GM21367 (cell line): Measurements from ENCODE around the gene ITPR1.

Experiments used
- ATAC-seq: cut with Tn5 transposase; IDR thresholded peaks from one replicate; pipeline ENCODE4 v1.9.1; 2021; ENCODE audit not compliant: unreplicated experiment

The ITPR1 gene

GRCh38 chr3:4678320-4678719 is 185.2 kb downstream of the ITPR1 start:
- ATAC-seq, result no peak

- no peak for ATAC-seq
Observed at GRCh38 chr3:4680227-4680691, 187.1 kb downstream of the ITPR1 start.

- ATAC-seq, result no peak
Observed at GRCh38 chr3:4680871-4681300, 187.7 kb downstream of the ITPR1 start.

- no peak for ATAC-seq
Observed at GRCh38 chr3:4681301-4681700, 188.2 kb downstream of the ITPR1 start.

- ATAC-seq, result no peak
Observed at GRCh38 chr3:4684117-4684516, 191.0 kb downstream of the ITPR1 start.

- ATAC-seq, result no peak
Observed at GRCh38 chr3:4684976-4685375, 191.8 kb downstream of the ITPR1 start.

GRCh38 chr3:4685673-4686345 is 192.7 kb downstream of the ITPR1 start:
- no peak for ATAC-seq

- ATAC-seq, result no peak
Observed at GRCh38 chr3:4686619-4687018, 193.5 kb downstream of the ITPR1 start.

GRCh38 chr3:4687167-4687566 is 194.0 kb downstream of the ITPR1 start:
- no peak for ATAC-seq

GRCh38 chr3:4687596-4687995 is 194.4 kb downstream of the ITPR1 start:
- ATAC-seq, result no peak

GRCh38 chr3:4688411-4688810 is 195.3 kb downstream of the ITPR1 start:
- ATAC-seq, result no peak

- ATAC-seq, result no peak
Observed at GRCh38 chr3:4689021-4689420, 195.9 kb downstream of the ITPR1 start.

GRCh38 chr3:4690277-4690676 is 197.1 kb downstream of the ITPR1 start:
- ATAC-seq, result no peak

GRCh38 chr3:4693620-4694019 is 200.5 kb downstream of the ITPR1 start:
- peak; percentile 90 for ATAC-seq

GRCh38 chr3:4695846-4696245 is 202.7 kb downstream of the ITPR1 start:
- ATAC-seq, result no peak

- ATAC-seq, result no peak
Observed at GRCh38 chr3:4696266-4696665, 203.1 kb downstream of the ITPR1 start.

- ATAC-seq, result no peak
Observed at GRCh38 chr3:4698125-4698821, 205.1 kb downstream of the ITPR1 start.

- no peak for ATAC-seq
Observed at GRCh38 chr3:4703054-4703480, 209.9 kb downstream of the ITPR1 start.

- no peak for ATAC-seq
Observed at GRCh38 chr3:4704552-4704951, 211.4 kb downstream of the ITPR1 start.

GRCh38 chr3:4707324-4707723 is 214.2 kb downstream of the ITPR1 start:
- no peak for ATAC-seq

GRCh38 chr3:4708230-4708629 is 215.1 kb downstream of the ITPR1 start:
- no peak for ATAC-seq

GRCh38 chr3:4709341-4709740 is 216.2 kb downstream of the ITPR1 start:
- no peak for ATAC-seq

- no peak for ATAC-seq
Observed at GRCh38 chr3:4710191-4710590, 217.0 kb downstream of the ITPR1 start.
